Thyroid gland (tissue), 4 donors: Measurements from ENCODE around the gene ZSWIM5.

Source experiments
- CTCF ChIP-seq, 6 experiments: fragments of 200-600 bp in 3 of 6; fragments of 450-650 bp in 3 of 6; sonication (generic) in 3 of 6; IDR thresholded peaks; one replicate each; pipeline ENCODE4 v1.5.1; 2016 to 2019; ENCODE audit warnings: antibody characterized with exemption in 6 of 6, mild to moderate bottlenecking in 2 of 6, inconsistent platforms in 1 of 6, moderate library complexity in 1 of 6
- POLR2A ChIP-seq, 2 donors: fragments of 450-650 bp; IDR thresholded peaks; one replicate each; pipeline ENCODE4 v1.6.1; 2017; ENCODE audit warnings: antibody characterized with exemption in 2 of 2, mild to moderate bottlenecking in 2 of 2, moderate library complexity in 1 of 2

GRCh38 chr1:45044916-45045315 lies 161.5 kb downstream of the ZSWIM5 start:
- TF ChIP-seq CTCF (IDR thresholded peaks at IDR 0.05) (no peak), POLR2A (IDR thresholded peaks at IDR 0.05) (no peak)
